ENCODE results near the gene TPGS1.
A peak's percentile ranks its signal among the peaks of the same experiment; 100 is the strongest.

Gene TPGS1

GRCh38 chr19:541699-542098, 34.4 kb downstream of the TPGS1 start:
- H3K79me2 ChIP-seq (ENCODE audit: control insufficient read depth, low read length) = no peaks in the 10 kb centered on the region
- no peak overlapping the region for H3K27ac ChIP-seq (ENCODE audit: low read depth, low read length)
- H3K27me3 ChIP-seq (ENCODE audit: control insufficient read depth, low read length) = no peaks in the 10 kb centered on the region
- H3K4me1 ChIP-seq (ENCODE audit: control insufficient read depth, low read length) = peaks cover 9% of the 10 kb centered on the region
- no peak overlapping the region for H3K4me3 ChIP-seq (ENCODE audit: low read length)
- no peak overlapping the region for H3K4me2 ChIP-seq (ENCODE audit: low read length)
- H3K36me3 ChIP-seq (ENCODE audit: control insufficient read depth, low read length) = peaks cover 7% of the 10 kb centered on the region
- TF ChIP-seq CTCF (IDR thresholded peaks at IDR 0.05; ENCODE audit: low read depth, low read length, poor library complexity, severe bottlenecking) (no peak), EZH2phosphoT487 (IDR thresholded peaks at IDR 0.05; ENCODE audit: borderline replicate concordance, low read length) (no peak)
- H3K9me2 ChIP-seq (replicated peaks; ENCODE audit: control insufficient read depth, low read length) = no peaks in the 10 kb centered on the region
- H3F3A ChIP-seq (ENCODE audit: control insufficient read depth, insufficient read depth) = no peaks in the 10 kb centered on the region
- no peaks in the 10 kb centered on the region for H3K9me3 ChIP-seq (ENCODE audit: control insufficient read depth, insufficient read depth, low read length)
- no peaks in the 10 kb centered on the region for H4K20me1 ChIP-seq (ENCODE audit: control insufficient read depth, insufficient read depth, low read depth, low read length)

- Histone ChIP-seq H3F3A (ENCODE audit: control insufficient read depth, insufficient read depth) (no peaks in the 10 kb centered on the region), H3K4me2 (ENCODE audit: low read length) (no peak overlapping the region), H4K20me1 (ENCODE audit: control insufficient read depth, insufficient read depth, low read depth, low read length) (no peaks in the 10 kb centered on the region), H3K9me2 (replicated peaks; ENCODE audit: control insufficient read depth, low read length) (no peaks in the 10 kb centered on the region), H3K4me3 (ENCODE audit: low read length) (no peak overlapping the region), H3K36me3 (ENCODE audit: control insufficient read depth, low read length) (peaks cover 6% of the 10 kb centered on the region), H3K9me3 (ENCODE audit: control insufficient read depth, insufficient read depth, low read length) (no peaks in the 10 kb centered on the region), H3K79me2 (ENCODE audit: control insufficient read depth, low read length) (no peaks in the 10 kb centered on the region), H3K4me1 (ENCODE audit: control insufficient read depth, low read length) (peaks cover 9% of the 10 kb centered on the region), H3K27me3 (ENCODE audit: control insufficient read depth, low read length) (no peaks in the 10 kb centered on the region), H3K27ac (ENCODE audit: low read depth, low read length) (no peak overlapping the region)
- no peak for TF ChIP-seq CTCF (IDR thresholded peaks at IDR 0.05; ENCODE audit: low read depth, low read length, poor library complexity, severe bottlenecking)
- TF ChIP-seq EZH2phosphoT487 (IDR thresholded peaks at IDR 0.05; ENCODE audit: borderline replicate concordance, low read length) = no peak
Measured at GRCh38 chr19:542173-542866, 35.0 kb downstream of the TPGS1 start.

GRCh38 chr19:543910-544608, 36.8 kb downstream of the TPGS1 start, which contains the start of gene GZMM:
GZMM (plus strand) TSS chr19:544053; CDS start chr19:544072, 19 bp downstream.
- Histone ChIP-seq H3K27me3 (ENCODE audit: control insufficient read depth, low read length) (no peaks in the 10 kb centered on the region), H3K4me2 (ENCODE audit: low read length) (0 out of 2 replicates have a peak within 1 kb of the TSS, but pooled peaks have one; percentile 11), H3K4me3 (ENCODE audit: low read length) (no peak within 1 kb of the TSS), H3K36me3 (ENCODE audit: control insufficient read depth, low read length) (no peaks in the 10 kb centered on the region; the same call in 1 of the 2 replicates), H3K27ac (ENCODE audit: low read depth, low read length) (no peak within 1 kb of the TSS), H3K9me2 (replicated peaks; ENCODE audit: control insufficient read depth, low read length) (no peaks in the 10 kb centered on the region), H3K79me2 (ENCODE audit: control insufficient read depth, low read length) (no peaks in the 10 kb centered on the region), H3K9me3 (ENCODE audit: control insufficient read depth, insufficient read depth, low read length) (no peaks in the 10 kb centered on the region), H3K4me1 (ENCODE audit: control insufficient read depth, low read length) (peaks cover 9% of the 10 kb centered on the region), H4K20me1 (ENCODE audit: control insufficient read depth, insufficient read depth, low read depth, low read length) (no peaks in the 10 kb centered on the region), H3F3A (ENCODE audit: control insufficient read depth, insufficient read depth) (no peaks in the 10 kb centered on the region)
- TF ChIP-seq EZH2phosphoT487 (IDR thresholded peaks at IDR 0.05; ENCODE audit: borderline replicate concordance, low read length) (no peak), CTCF (IDR thresholded peaks at IDR 0.05; ENCODE audit: low read depth, low read length, poor library complexity, severe bottlenecking) (no peak)
